Measurements from ENCODE around the gene UCN2. TPM values are rescaled to one million over a fixed set of nuclear protein-coding genes. Genes with fewer than 3 reads are reported as not detected.

The UCN2 gene
- total and polyA plus RNA-seq, 8 donors = 0.19 TPM; not detected in 7

- H3K27me3 ChIP-seq = no peaks in the 10 kb centered on the region
- H3K9me3 ChIP-seq = no peaks in the 10 kb centered on the region
- intact Hi-C loops (cut with DNase I) = loop anchor here in 1 of 3 donors (5.0 kb wide), 1 partner anchor 87 kb away; no protein-coding TSS in a partner anchor
- H3K27ac ChIP-seq = no peak overlapping the region
- DNase-seq = peak; percentile 58 to 91 (median 80)
- peaks cover 0 to 13% (median 0%) of the 10 kb centered on the region in 3 donors for H3K36me3 ChIP-seq
- no peak overlapping the region for H3K4me3 ChIP-seq
- 63 to 64% methylated on average over 10 of the region's 10 CpGs for WGBS, 2 donors
- peak; percentile 49 to 83 (median 72) for ATAC-seq
- H3K4me1 ChIP-seq = peaks cover 28 to 36% (median 32%) of the 10 kb centered on the region in 3 donors
- peak; percentile 82 to 94 (median 92) for TF ChIP-seq CTCF (IDR thresholded peaks at IDR 0.05)
- FAIRE-seq = no peak
Observed at GRCh38 chr3:48548729-48549705, 14.6 kb downstream of the UCN2 start.

- intact Hi-C loops (cut with DNase I) = loop anchor here in 1 of 3 donors (5.0 kb wide), 1 partner anchor 86 kb away; no protein-coding TSS in a partner anchor
- WGBS, 2 donors = 77 to 89% methylated on average over 5 of the region's 5 CpGs
- Histone ChIP-seq H3K4me3 (no peak overlapping the region), H3K36me3 (peaks cover 0 to 13% (median 0%) of the 10 kb centered on the region in 3 donors), H3K27ac (no peak overlapping the region), H3K9me3 (no peaks in the 10 kb centered on the region), H3K4me1 (peaks cover 20 to 28% (median 23%) of the 10 kb centered on the region in 3 donors), H3K27me3 (no peaks in the 10 kb centered on the region)
- no peak for ATAC-seq
- peak in 1 of 6 donors; percentile 13 for DNase-seq
- no peak for TF ChIP-seq CTCF (IDR thresholded peaks at IDR 0.05)
- FAIRE-seq = no peak
Observed at GRCh38 chr3:48548126-48548525, 15.5 kb downstream of the UCN2 start.

GRCh38 chr3:48546203-48546829, 17.3 kb downstream of the UCN2 start:
- H3K9me3 ChIP-seq = no peaks in the 10 kb centered on the region
- no peak for TF ChIP-seq CTCF (IDR thresholded peaks at IDR 0.05)
- 73 to 79% methylated on average over 4 of the region's 4 CpGs for WGBS, 2 donors
- H3K4me3 ChIP-seq = no peak overlapping the region
- peak in 1 of 6 donors; percentile 19 for DNase-seq
- H3K36me3 ChIP-seq = peaks cover 0 to 13% (median 0%) of the 10 kb centered on the region in 3 donors
- no peak for FAIRE-seq
- no peak for ATAC-seq
- no peaks in the 10 kb centered on the region for H3K27me3 ChIP-seq
- no peak overlapping the region for H3K27ac ChIP-seq
- intact Hi-C loops (cut with DNase I) = loop anchor here in 1 of 3 donors (5.0 kb wide), 1 partner anchor 84 kb away; no protein-coding TSS in a partner anchor
- H3K4me1 ChIP-seq = peaks cover 6 to 11% (median 7%) of the 10 kb centered on the region in 3 donors

- no peak overlapping the region for H3K4me3 ChIP-seq
- intact Hi-C loops (cut with DNase I) = no loop called here
- H3K4me1 ChIP-seq = peaks cover 0 to 6% (median 0%) of the 10 kb centered on the region in 3 donors
- peaks cover 0 to 17% (median 0%) of the 10 kb centered on the region in 3 donors for H3K36me3 ChIP-seq
- no peaks in the 10 kb centered on the region for H3K27me3 ChIP-seq
- H3K27ac ChIP-seq = no peak overlapping the region
- no peak for TF ChIP-seq CTCF (IDR thresholded peaks at IDR 0.05)
- 87% methylated on average over 5 of the region's 5 CpGs for WGBS, 2 donors
- FAIRE-seq = no peak
- ATAC-seq = no peak
- H3K9me3 ChIP-seq = no peaks in the 10 kb centered on the region
- DNase-seq = peak in 1 of 6 donors; percentile 5
Observed at GRCh38 chr3:48544141-48544540, 19.4 kb downstream of the UCN2 start.
